Activated T-cell treated with anti-CD3 and anti-CD28 coated beads for 48 hours (primary cell): Measurements from ENCODE around the gene EIF3D.

Source experiments
- DNase-seq: peaks from one replicate; pipeline ENCODE4 v3.0.0-alpha.2; 2020; ENCODE audit warnings: low read depth

EIF3D gene

GRCh38 chr22:36528795-36529751 lies at the start of gene EIF3D:
Gene EIF3D (minus strand): TSS chr22:36529166. CDS start chr22:36526121, 3,045 bp downstream.
- DNase-seq, result peak; percentile 95

GRCh38 chr22:36578619-36579018 lies 49.7 kb upstream of the EIF3D start:
- DNase-seq, result no peak

- DNase-seq, result no peak
Measured at GRCh38 chr22:36577019-36577418, 48.1 kb upstream of the EIF3D start.

DNA sequence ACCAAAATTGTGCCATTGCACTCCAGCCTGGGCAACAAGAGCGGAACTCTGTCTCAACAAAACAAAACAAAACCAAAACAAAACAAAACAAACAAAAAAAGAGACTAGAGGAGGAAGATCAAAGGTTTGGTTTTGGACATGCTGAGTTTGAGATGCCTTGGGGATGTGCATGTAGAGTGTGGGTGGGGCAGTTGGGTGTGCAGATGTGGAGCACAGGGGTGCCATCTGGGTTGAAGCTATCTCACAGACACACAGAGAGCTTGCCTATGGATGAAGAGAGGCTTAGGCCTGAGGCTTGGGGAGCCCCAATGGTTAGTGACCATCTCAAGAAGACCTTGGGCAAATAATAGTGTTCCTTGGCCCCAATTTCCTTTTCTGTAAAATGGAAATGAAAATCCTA lies 45.8 kb upstream of the EIF3D start:
- DNase-seq, result no peak

DNA sequence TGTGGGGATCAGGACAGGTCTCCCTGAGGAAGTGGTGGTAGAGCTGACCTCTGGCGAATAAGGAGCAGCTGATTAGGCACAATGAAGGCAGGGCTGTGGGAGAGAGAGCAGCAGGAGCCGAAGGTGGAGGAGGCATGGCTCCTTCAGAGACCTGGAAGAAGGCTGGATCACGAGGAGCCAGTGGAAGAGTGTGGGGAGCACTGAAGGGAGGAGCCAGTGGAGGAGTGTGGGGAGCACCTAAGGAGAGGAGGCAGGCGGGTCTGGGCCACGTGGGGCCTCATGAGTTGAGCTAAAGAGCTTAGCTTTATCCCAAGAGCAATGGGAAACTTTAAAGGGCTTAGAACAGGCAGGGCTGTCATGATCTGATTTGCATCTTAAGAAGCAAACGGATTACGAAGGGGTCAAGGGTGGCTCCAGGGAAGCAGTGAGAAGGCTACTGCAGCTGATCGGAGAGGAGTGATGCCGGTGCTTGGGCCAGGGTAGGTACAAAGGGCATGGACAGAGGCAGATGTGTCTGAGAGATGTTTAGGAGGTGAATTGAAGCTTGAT lies 44.9 kb upstream of the EIF3D start:
- DNase-seq, result no peak

GRCh38 chr22:36571991-36572390 lies 43.0 kb upstream of the EIF3D start:
- DNase-seq, result no peak

DNA sequence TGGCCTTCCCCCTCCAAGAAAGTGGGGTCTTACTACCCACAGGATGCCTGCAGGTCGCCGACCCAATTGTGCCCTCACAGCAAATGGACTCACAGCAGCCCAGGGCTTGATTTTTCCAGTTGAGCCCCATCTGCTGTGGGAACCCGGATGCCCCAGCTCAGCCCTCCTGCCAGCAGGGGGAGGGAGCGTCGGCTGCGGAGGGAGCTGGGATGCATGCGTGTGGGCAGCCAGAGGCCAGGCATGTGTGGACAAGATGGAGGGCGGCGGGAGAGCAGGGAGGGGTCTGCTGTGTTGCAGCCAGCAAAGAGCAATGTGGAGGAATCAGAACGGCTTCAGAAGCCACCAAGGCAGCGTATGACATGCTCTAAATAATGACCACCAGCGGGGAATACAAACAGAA lies 41.0 kb upstream of the EIF3D start:
- no peak for DNase-seq

DNA sequence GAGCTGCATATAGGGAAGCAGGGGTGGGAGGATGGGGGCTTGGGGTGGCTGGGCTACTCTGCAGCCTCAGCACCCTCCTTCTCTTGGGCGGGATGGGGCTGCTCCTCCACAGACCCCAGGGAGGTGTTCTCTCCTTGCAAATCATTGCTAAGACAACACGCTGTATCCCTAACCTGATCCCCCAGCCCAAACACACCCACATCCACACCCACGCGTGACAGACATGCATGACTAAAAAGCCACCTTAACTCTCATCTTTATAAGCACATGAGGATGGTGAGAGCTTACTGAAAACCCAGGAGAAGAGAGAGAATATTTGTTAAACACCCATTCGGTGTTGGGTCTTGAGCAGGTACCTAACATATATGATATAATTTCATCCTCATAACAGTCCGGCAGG lies 39.9 kb upstream of the EIF3D start:
- no peak for DNase-seq

DNA sequence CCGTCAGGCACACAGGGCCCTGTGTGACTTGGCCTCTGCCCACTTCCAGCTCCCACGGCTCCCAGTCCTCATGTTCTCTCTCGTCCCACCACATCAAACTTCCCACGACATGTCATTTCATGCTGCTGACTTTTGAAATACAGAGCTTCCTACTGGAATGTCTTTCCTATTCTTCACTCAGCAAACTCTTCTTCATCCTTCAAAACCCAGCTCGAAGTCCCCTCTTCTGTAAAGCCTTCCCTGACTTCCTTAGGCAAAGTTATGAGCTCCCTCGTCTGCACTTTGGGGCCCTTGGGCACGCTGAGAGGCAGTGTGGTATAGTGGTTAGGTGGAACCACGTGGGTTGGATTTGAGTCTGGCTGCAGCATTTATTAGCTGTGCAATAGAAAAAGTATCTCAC lies 37.8 kb upstream of the EIF3D start:
- no peak for DNase-seq

- DNase-seq, result no peak
Measured at GRCh38 chr22:36565686-36566085, 36.7 kb upstream of the EIF3D start.

GRCh38 chr22:36565159-36565507 lies 36.2 kb upstream of the EIF3D start:
- no peak for DNase-seq

DNA sequence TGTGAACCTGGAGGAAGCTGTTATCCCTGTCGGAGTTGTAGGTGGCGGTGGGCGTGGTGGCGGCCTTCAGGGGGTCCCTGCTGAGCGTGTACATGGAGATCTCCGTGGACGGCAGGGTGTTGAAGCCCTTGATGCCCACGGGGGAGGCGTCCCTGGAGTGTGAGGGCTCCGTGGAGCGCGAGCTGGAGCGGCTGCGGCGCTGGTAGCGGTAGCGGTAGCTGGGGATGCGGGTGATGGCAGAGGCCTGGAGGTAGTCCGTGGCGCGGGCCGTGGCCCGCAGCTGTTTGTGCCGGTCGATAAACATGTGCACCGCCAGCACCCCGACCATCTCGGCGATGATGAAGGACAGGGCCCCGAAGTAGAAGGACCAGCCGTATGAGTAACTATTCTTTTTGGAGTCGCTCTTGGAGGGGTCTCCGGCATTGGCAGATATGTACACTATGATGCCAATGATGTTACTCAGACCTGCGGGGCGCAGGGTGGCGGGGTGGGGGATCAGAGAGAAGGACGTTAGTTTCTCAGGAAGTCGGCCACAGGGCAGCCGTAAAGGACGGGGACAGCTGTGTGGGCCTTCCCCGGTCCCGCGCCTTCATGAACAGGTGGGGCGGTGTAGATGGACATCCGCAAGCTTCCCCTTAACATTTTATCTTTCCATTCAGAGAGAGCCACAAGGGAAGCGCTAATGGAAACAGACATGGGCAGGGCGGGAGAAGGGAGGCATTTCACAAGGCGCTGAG lies 35.6 kb upstream of the EIF3D start:
- no peak for DNase-seq

GRCh38 chr22:36563898-36564297 lies 34.9 kb upstream of the EIF3D start:
- DNase-seq, result no peak

DNA sequence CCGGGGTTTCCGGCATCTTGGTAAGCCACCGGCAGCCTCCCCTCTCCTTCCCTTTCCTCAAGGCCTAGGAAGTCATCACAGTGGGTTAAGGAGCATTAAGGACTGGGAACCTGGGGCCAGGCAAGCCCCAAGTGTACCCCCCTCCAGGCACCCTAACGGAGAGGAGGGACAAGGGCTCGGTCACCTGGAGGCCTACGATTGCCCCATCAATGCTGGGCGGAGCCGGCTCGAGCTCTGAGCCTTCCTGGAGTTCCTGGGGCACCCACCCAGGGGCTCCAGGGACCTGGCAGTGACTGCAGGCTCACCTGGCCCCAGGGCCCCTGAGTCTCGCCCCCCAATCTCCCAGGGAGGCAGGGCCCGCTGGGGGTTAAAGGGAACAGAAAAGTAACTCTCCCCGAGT lies 34.5 kb upstream of the EIF3D start:
- DNase-seq, result no peak

GRCh38 chr22:36563001-36563400 lies 34.0 kb upstream of the EIF3D start:
- no peak for DNase-seq

DNA sequence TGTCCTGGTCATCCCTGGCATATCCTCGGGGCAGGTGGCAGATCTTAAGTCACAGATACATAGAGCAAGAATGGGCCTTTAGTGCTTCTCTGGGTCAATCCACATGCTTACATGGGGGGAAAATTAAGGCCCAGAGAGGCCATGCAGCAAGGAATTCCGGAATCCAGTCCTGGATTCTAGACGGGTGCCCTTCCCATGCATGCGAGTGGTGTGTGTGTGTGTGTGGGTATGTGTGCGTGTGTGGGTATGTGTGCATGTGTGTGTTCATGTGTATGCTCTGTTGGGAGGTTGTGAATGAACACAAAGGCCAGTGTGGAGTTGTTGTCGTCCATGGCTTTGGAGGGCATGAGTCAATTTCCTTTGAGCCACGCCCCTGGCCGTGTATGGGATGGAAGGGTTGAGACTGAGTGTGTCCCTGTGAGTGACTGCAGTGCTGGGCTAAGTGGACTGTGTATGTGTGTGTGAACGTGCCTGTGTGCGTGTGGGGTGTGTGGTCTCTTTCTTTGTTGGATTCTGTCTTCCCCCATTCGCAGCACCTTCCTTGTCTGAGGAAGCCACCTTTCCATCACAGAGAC lies 33.4 kb upstream of the EIF3D start:
- DNase-seq, result no peak

- DNase-seq, result no peak
Measured at GRCh38 chr22:36561291-36561811, 32.4 kb upstream of the EIF3D start.

DNA sequence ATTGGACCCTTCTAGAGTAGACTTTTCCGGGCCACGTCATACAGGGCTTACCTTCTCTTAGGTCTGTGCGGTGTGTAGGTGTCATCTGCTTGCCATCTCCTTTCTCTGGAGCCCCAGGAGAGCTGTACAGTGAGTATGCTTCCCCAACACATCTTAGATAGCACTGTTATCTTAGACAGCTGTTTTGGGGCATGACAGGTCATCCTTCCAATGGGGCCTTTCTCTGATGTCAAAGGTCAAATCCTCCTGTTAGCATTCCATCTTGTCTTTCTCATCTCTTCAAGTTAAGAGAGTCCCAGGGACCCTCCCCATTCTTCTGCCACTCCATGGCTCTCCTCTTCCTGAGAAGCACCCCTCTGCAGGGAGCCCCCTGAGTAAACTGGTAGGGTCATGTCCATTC lies 31.0 kb upstream of the EIF3D start:
- no peak for DNase-seq

DNA sequence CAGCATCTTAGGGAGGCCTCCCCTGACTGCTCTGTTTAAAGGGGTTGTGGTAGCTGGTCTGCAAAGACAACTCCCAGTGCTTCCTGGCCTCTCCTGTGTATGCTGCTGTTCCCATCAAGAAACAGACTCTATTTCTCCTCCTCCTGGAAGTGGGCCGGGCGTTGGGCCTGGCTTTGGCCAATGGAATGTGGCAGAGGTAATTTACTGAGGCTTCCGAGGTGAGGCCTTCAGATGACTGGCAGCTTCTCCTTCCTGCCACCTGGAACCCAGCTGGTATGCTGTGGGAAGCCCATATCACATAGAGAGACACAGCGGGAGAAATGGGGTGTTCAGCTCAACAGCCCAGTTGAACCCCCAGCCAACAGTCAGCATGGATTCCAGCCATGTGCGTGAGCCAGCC lies 25.1 kb upstream of the EIF3D start:
- DNase-seq, result no peak

DNA sequence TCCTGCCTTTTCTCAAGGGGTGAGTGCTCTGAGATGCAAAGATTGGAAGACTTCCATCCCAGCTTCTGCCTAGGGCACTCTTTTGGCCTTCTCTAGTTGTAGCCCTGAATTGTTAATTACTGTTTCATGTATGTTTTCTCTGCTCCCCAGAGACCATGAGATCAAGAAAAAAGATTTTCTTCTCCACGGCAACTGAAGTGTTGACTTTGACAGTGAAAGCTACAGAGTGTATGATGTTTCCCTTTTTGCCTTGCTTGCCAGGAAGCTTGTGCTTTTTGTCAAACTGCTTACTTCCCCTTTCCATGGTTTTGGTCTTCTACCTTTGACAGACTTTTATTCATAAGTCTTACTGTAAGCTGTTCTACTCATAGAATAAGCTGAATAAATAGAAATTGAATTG lies 23.3 kb upstream of the EIF3D start:
- no peak for DNase-seq

DNA sequence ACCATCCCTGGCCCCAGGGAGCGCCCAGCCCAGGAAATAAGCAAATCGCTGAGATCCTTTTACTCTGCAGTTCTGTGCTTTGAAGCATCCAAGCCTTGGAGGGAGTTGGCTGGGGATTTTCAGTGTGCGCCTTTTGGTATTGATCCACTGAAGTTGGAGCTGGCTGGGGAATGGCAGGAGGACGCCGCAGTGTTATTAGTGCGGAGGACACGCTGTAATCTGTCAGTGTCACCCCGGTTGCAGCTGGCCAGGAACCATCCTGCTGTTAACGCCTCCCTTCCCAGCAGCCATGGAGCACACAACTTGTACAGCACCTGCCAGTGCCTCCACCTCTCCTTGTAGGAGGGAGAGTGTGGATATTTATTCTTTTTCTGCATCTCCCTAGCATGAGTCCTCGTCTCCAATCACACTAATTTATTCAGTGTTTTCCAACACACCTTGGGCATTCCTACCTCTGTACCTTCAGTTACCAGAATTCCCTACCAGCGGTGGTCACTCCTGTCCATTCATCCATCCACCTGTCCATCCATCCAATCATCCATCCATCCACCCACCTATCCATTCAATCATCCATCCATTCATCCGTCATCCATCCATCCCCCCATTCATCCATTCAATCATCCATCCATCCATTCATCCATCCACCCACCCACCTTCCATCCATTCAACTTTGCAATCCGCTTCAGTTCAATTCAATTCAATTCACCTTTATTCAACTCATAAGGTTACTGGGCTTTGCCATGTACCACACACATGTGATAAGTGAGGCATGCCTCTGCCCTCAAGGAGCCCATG lies 21.9 kb upstream of the EIF3D start:
- no peak for DNase-seq

DNA sequence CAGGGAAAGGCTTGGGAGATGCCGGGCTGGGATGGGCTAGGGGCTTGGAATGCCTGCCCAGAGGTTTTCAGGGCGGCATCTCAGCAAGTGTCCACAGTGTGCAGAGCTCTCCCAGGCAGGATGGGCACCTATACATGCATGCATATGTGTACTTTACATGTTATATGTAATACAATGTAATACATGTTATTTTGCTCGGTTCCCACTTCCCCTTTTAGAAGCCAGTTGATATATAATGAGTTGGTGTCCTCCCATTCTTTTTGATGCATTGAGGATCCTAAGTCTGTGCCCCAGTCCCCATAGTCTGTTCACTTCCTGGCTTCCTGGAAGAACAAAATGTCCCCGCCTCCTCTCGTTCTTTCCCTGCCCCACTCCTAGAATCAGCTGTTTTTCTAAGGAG lies 20.1 kb upstream of the EIF3D start:
- DNase-seq, result no peak
